HEK293 (cell line): ENCODE measurements around the gene DAND5.

Experiments
- ATF2 ChIP-seq: fragments of 450-650 bp; formaldehyde crosslinking; IDR thresholded peaks from 2 replicates; pipeline ENCODE4 v1.5.1; 2016; ENCODE audit warnings: missing biosample characterization, missing genetic modification characterization, low read depth
- INSM2 ChIP-seq: fragments of 450-650 bp; formaldehyde crosslinking; IDR thresholded peaks from 2 replicates; pipeline ENCODE4 v1.5.1; 2016; ENCODE audit warnings: missing biosample characterization, missing genetic modification characterization
- OSR2 ChIP-seq: fragments of 450-650 bp; formaldehyde crosslinking; IDR thresholded peaks from 2 replicates; pipeline ENCODE4 v1.5.1; 2016; ENCODE audit warnings: missing biosample characterization, missing genetic modification characterization
- PRDM1 ChIP-seq: fragments of 450-650 bp; formaldehyde crosslinking; IDR thresholded peaks from 2 replicates; pipeline ENCODE4; 2016; ENCODE audit warnings: missing biosample characterization, missing genetic modification characterization
- PRDM2 ChIP-seq: fragments of 450-650 bp; formaldehyde crosslinking; IDR thresholded peaks from 2 replicates; pipeline ENCODE4 v1.5.1; 2016; ENCODE audit warnings: missing biosample characterization, missing genetic modification characterization, borderline replicate concordance
- SETDB1 ChIP-seq: IDR thresholded peaks from one replicate; pipeline ENCODE4 v1.6.1; 2017; ENCODE audit warnings: mild to moderate bottlenecking, low read length, moderate library complexity, mixed read lengths; ENCODE audit not compliant: insufficient read length
- TSHZ1 ChIP-seq: fragments of 450-650 bp; formaldehyde crosslinking; IDR thresholded peaks from 2 replicates; pipeline ENCODE4 v1.5.1; 2016; ENCODE audit warnings: missing biosample characterization, missing genetic modification characterization, borderline replicate concordance
- ZNF112 ChIP-seq: fragments of 450-650 bp; formaldehyde crosslinking; IDR thresholded peaks from 2 replicates; pipeline ENCODE4 v1.5.0; 2017; ENCODE audit warnings: missing biosample characterization, missing genetic modification characterization
- ZNF148 ChIP-seq: fragments of 450-650 bp; formaldehyde crosslinking; IDR thresholded peaks from 2 replicates; pipeline ENCODE4 v1.5.0; 2017; ENCODE audit warnings: missing biosample characterization, missing genetic modification characterization, borderline replicate concordance
- ZNF24 ChIP-seq: fragments of 450-650 bp; formaldehyde crosslinking; IDR thresholded peaks from 2 replicates; pipeline ENCODE4 v1.5.1; 2016; ENCODE audit warnings: missing biosample characterization, missing genetic modification characterization
- ZNF280C ChIP-seq: fragments of 450-650 bp; formaldehyde crosslinking; IDR thresholded peaks from 2 replicates; pipeline ENCODE4 v1.5.1; 2016; ENCODE audit warnings: missing biosample characterization, missing genetic modification characterization
- ZNF561 ChIP-seq: fragments of 450-650 bp; IDR thresholded peaks from 2 replicates; pipeline ENCODE4 v1.5.1; 2018; ENCODE audit warnings: missing biosample characterization, missing genetic modification characterization, borderline replicate concordance
- ZNF596 ChIP-seq: fragments of 450-650 bp; IDR thresholded peaks from 2 replicates; pipeline ENCODE4 v1.5.0; 2018; ENCODE audit warnings: missing biosample characterization, mild to moderate bottlenecking, missing genetic modification characterization, moderate library complexity
- ZNF600 ChIP-seq: fragments of 450-650 bp; formaldehyde crosslinking; IDR thresholded peaks from 2 replicates; pipeline ENCODE4 v1.5.1; 2016; ENCODE audit warnings: missing biosample characterization, missing genetic modification characterization
- ZNF610 ChIP-seq: fragments of 450-650 bp; formaldehyde crosslinking; IDR thresholded peaks from 2 replicates; pipeline ENCODE4 v1.5.1; 2016; ENCODE audit warnings: missing biosample characterization, missing genetic modification characterization, borderline replicate concordance
- ZNF704 ChIP-seq: fragments of 450-650 bp; formaldehyde crosslinking; IDR thresholded peaks from 2 replicates; pipeline ENCODE4 v1.5.1; 2016; ENCODE audit warnings: missing biosample characterization, missing genetic modification characterization
- ZNF768 ChIP-seq: fragments of 450-650 bp; formaldehyde crosslinking; IDR thresholded peaks from 2 replicates; pipeline ENCODE4 v1.5.1; 2018; ENCODE audit warnings: missing biosample characterization, mild to moderate bottlenecking, missing genetic modification characterization
- ZNF830 ChIP-seq: fragments of 450-650 bp; IDR thresholded peaks from 2 replicates; pipeline ENCODE4 v1.5.0; 2018; ENCODE audit warnings: missing biosample characterization, missing genetic modification characterization, low read depth, mild to moderate bottlenecking, moderate library complexity
- ZSCAN23 ChIP-seq: fragments of 450-650 bp; formaldehyde crosslinking; IDR thresholded peaks from 2 replicates; pipeline ENCODE4 v1.5.1; 2016; ENCODE audit warnings: missing biosample characterization, missing genetic modification characterization

Gene DAND5

GRCh38 chr19:12933287-12934072, 35.9 kb upstream of the DAND5 start, which contains the start of gene FARSA (continued):
- TF ChIP-seq PRDM2 (tag by site-specific recombination) (no peak), TSHZ1 (no peak), OSR2 (tag by site-specific recombination) (no peak), ZNF112 (no peak), SETDB1 (no peak), ZNF561 (tag by site-specific recombination) (no peak), ATF2 (tag by site-specific recombination) (peak; percentile 36; the same call in 1 of the 2 replicates), ZNF600 (peak; percentile 78), ZNF148 (tag by site-specific recombination) (no peak), ZNF768 (0 out of 2 replicates have a peak, but pooled peaks have one; percentile 7), INSM2 (tag by site-specific recombination) (peak; percentile 58; the same call in 1 of the 2 replicates), PRDM1 (tag by site-specific recombination) (no peak), ZNF610 (tag by site-specific recombination) (no peak), ZNF280C (no peak), ZNF704 (tag by site-specific recombination) (no peak), ZNF24 (tag by site-specific recombination) (no peak), ZNF596 (tag by site-specific recombination) (no peak), ZSCAN23 (tag by site-specific recombination) (no peak), ZNF830 (tag by site-specific recombination) (no peak)
